Activated CD4-positive, alpha-beta T cell treated with anti-CD3 and anti-CD28 coated beads for 48 hours (primary cell): ENCODE results near the gene MECP2.
"Not testable (repeated sequence)": the region's sequence is repeated elsewhere in the genome, so short reads cannot be mapped to it uniquely, and the experiment has no call there.

Experiments used
- DNase-seq: peaks from one replicate; pipeline ENCODE4 v3.0.0-alpha.2; 2020

The MECP2 gene

GRCh38 chrX:153984351-153985178, 113.0 kb downstream of the MECP2 start:
- peak; percentile 72 for DNase-seq

- DNase-seq = no peak
These were observed 114.2 kb downstream of the MECP2 start for GRCh38 chrX:153983321-153983801.

- peak; percentile 80 for DNase-seq
These were observed 115.6 kb downstream of the MECP2 start for GRCh38 chrX:153981771-153982533.

- DNase-seq = no peak
These were observed 116.3 kb downstream of the MECP2 start for GRCh38 chrX:153981231-153981630.

- DNase-seq = not testable (repeated sequence)
These were observed 117.1 kb downstream of the MECP2 start for GRCh38 chrX:153980394-153980793.

GRCh38 chrX:153974726-153975286, 122.7 kb downstream of the MECP2 start:
- DNase-seq = no peak

GRCh38 chrX:153974003-153974725, 123.4 kb downstream of the MECP2 start:
- no peak for DNase-seq

GRCh38 chrX:153973127-153974002, 124.2 kb downstream of the MECP2 start:
- DNase-seq = no peak

GRCh38 chrX:153972368-153973126, 125.0 kb downstream of the MECP2 start, which contains the start of gene TMEM187:
Gene TMEM187 (plus strand): TSS chrX:153972754. CDS start chrX:153982063, 9,309 bp downstream.
- DNase-seq = peak; percentile 92
